GM19035 (cell line): ENCODE measurements around the gene FER.
"Not testable (repeated sequence)": the region's sequence is repeated elsewhere in the genome, so short reads cannot be mapped to it uniquely, and the experiment has no call there.

Experiments used
- ATAC-seq: cut with Tn5 transposase; IDR thresholded peaks from one replicate; pipeline ENCODE4 v1.9.1; 2021; ENCODE audit not compliant: unreplicated experiment

The FER gene

GRCh38 chr5:108797396-108797795, 49.7 kb downstream of the FER start:
- ATAC-seq = no peak

- no peak for ATAC-seq
Observed at GRCh38 chr5:108797986-108798385, 50.3 kb downstream of the FER start.

- no peak for ATAC-seq
Observed at GRCh38 chr5:108798513-108799265, 51.0 kb downstream of the FER start.

GRCh38 chr5:108801301-108801700, 53.6 kb downstream of the FER start:
- ATAC-seq = no peak

- no peak for ATAC-seq
Observed at GRCh38 chr5:108801776-108802175, 54.1 kb downstream of the FER start.

GRCh38 chr5:108810717-108811116, 63.0 kb downstream of the FER start:
- ATAC-seq = no peak

- ATAC-seq = no peak
Observed at GRCh38 chr5:108813673-108814072, 66.0 kb downstream of the FER start.

GRCh38 chr5:108814551-108814950, 66.9 kb downstream of the FER start:
- no peak for ATAC-seq

- ATAC-seq = peak; percentile 98
Observed at GRCh38 chr5:108818613-108819272, 71.0 kb downstream of the FER start.

- ATAC-seq = no peak
Observed at GRCh38 chr5:108820983-108821382, 73.3 kb downstream of the FER start.

- no peak for ATAC-seq
Observed at GRCh38 chr5:108822211-108822947, 74.7 kb downstream of the FER start.

- no peak for ATAC-seq
Observed at GRCh38 chr5:108827131-108827530, 79.4 kb downstream of the FER start.

GRCh38 chr5:108830705-108831276, 83.1 kb downstream of the FER start:
- no peak for ATAC-seq

GRCh38 chr5:108836492-108836891, 88.8 kb downstream of the FER start:
- ATAC-seq = no peak

- ATAC-seq = not testable (repeated sequence)
Observed at GRCh38 chr5:108842260-108842941, 94.7 kb downstream of the FER start.

GRCh38 chr5:108851129-108851528, 103.4 kb downstream of the FER start:
- ATAC-seq = not testable (repeated sequence)

- no peak for ATAC-seq
Observed at GRCh38 chr5:108857905-108858304, 110.2 kb downstream of the FER start.

- ATAC-seq = peak; percentile 97
Observed at GRCh38 chr5:108858959-108859358, 111.3 kb downstream of the FER start.

GRCh38 chr5:108862211-108862610, 114.5 kb downstream of the FER start:
- no peak for ATAC-seq

GRCh38 chr5:108866097-108866496, 118.4 kb downstream of the FER start:
- ATAC-seq = not testable (repeated sequence)

GRCh38 chr5:108867656-108868055, 120.0 kb downstream of the FER start:
- ATAC-seq = no peak
